Colonic mucosa (tissue), 4 donors: ENCODE data around the gene TAF4. TPM values are rescaled to one million over a fixed set of nuclear protein-coding genes. Genes with fewer than 3 reads are reported as not detected.

Source experiments
- DNase-seq: peaks from one replicate; pipeline ENCODE4 v3.0.0-alpha.2; 2020
- H3K27ac ChIP-seq: fragments of 200-600 bp; one replicate; pipeline ENCODE4 v1.8.0; 2021
- H3K27me3 ChIP-seq: fragments of 200-600 bp; one replicate; pipeline ENCODE4 v1.8.0; 2021
- H3K36me3 ChIP-seq: fragments of 200-600 bp; one replicate; pipeline ENCODE4 v1.8.0; 2021
- H3K4me1 ChIP-seq: fragments of 200-600 bp; one replicate; pipeline ENCODE4 v1.8.0; 2021; ENCODE audit warnings: mild to moderate bottlenecking
- H3K4me3 ChIP-seq: fragments of 200-600 bp; one replicate; pipeline ENCODE4 v1.8.0; 2021
- H3K9ac ChIP-seq, 2 donors: one replicate each; pipeline ENCODE4 v1.7.0; 2013; ENCODE audit warnings: control low read depth in 2 of 2, low read depth in 2 of 2, low read length in 2 of 2
- H3K9me3 ChIP-seq: fragments of 200-600 bp; one replicate; pipeline ENCODE4 v1.8.0; 2021
- intact Hi-C: fragments of 100-400 bp; cut with DNase I; formaldehyde crosslinking; loops from one replicate; pipeline ENCODE4 v1.14.1; 2022
- total RNA-seq, 2 donors: library from RNA; stranded (reverse); fragmentation: NEBNext Ultra II Directional in 1 of 2; extraction: Animal tissue kit (Norgen Biotek cat#: 25700) in 1 of 2; gene quantifications; one replicate each; pipeline ENCODE4 v1.2.1, GENCODE V29; 2021
- TF ChIP-seq, protein P1 (sequence below): fragments of 200-600 bp; IDR thresholded peaks from one replicate; pipeline ENCODE4 v1.8.0; 2022; ENCODE audit warnings: antibody characterized with exemption, mild to moderate bottlenecking
- donor health status: healthy.
- donor health status: DM: no; HTN: no; CAD: no.
- donor health status: DM: no; HTN: no; CAD: no.

Gene TAF4
- total RNA-seq, 2 donors from 2014 or later = 17.4 to 27.3 TPM

- TF ChIP-seq, protein P1, sequence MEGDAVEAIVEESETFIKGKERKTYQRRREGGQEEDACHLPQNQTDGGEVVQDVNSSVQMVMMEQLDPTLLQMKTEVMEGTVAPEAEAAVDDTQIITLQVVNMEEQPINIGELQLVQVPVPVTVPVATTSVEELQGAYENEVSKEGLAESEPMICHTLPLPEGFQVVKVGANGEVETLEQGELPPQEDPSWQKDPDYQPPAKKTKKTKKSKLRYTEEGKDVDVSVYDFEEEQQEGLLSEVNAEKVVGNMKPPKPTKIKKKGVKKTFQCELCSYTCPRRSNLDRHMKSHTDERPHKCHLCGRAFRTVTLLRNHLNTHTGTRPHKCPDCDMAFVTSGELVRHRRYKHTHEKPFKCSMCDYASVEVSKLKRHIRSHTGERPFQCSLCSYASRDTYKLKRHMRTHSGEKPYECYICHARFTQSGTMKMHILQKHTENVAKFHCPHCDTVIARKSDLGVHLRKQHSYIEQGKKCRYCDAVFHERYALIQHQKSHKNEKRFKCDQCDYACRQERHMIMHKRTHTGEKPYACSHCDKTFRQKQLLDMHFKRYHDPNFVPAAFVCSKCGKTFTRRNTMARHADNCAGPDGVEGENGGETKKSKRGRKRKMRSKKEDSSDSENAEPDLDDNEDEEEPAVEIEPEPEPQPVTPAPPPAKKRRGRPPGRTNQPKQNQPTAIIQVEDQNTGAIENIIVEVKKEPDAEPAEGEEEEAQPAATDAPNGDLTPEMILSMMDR = no peak
- DNase-seq = no peak
- no peak overlapping the region for H3K4me3 ChIP-seq
- H3K27ac ChIP-seq = no peak overlapping the region
- peaks cover 15% of the 10 kb centered on the region for H3K4me1 ChIP-seq
- H3K27me3 ChIP-seq = no peaks in the 10 kb centered on the region
- H3K9ac ChIP-seq = no peak overlapping the region
- intact Hi-C loops = loop anchor here (5.0 kb wide), 1 partner anchor 75 kb away; no protein-coding TSS in a partner anchor
- no peaks in the 10 kb centered on the region for H3K36me3 ChIP-seq
- no peaks in the 10 kb centered on the region for H3K9me3 ChIP-seq
These were observed 3.7 kb downstream of the TAF4 start for GRCh38 chr20:62061851-62062423.

GRCh38 chr20:62060631-62061541, 4.8 kb downstream of the TAF4 start:
- Histone ChIP-seq H3K9me3 (no peaks in the 10 kb centered on the region), H3K36me3 (no peaks in the 10 kb centered on the region), H3K4me3 (no peak overlapping the region), H3K27me3 (no peaks in the 10 kb centered on the region), H3K9ac (no peak overlapping the region), H3K27ac (no peak overlapping the region), H3K4me1 (peaks cover 15% of the 10 kb centered on the region)
- no peak for DNase-seq
- intact Hi-C loops = loop anchor here (5.0 kb wide), 1 partner anchor 76 kb away; no protein-coding TSS in a partner anchor
- TF ChIP-seq, protein P1 = no peak

DNA sequence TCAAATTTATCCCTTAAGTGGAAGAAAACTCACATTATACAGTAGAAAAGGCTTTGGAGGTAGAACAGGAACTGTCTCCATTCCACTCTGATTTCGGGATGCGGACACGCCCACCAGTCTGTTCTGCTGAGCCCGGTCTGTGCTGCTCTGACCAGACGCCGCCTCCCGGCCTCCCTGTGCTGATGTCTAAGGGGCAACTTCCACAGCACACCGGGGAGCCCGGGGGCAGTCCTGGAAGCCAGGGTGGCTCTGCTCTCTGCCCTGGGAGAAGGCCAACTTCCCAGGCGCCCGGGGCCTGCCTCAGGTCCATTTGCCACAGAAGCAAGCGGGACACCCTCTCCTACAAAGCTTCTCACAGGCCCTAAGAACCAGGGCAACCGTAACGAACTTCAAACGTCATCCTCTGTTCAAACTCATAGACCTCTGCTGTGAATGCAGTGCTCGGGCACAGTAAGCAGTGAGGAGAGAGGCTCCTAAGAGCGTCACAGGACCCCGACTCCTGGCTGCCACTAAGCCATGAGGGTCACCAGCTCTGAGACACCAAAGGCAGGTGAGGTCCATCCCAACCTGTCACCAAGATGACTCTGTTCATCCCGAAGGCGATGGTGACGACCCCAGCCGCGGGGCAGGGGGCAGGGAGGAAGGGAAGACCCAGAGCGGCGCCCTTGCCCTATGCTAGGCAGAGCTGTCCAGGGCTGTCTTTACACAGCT, 5.6 kb downstream of the TAF4 start:
- Histone ChIP-seq H3K27me3 (no peaks in the 10 kb centered on the region), H3K9ac (no peak overlapping the region), H3K4me3 (no peak overlapping the region), H3K4me1 (peaks cover 15% of the 10 kb centered on the region), H3K27ac (no peak overlapping the region), H3K36me3 (no peaks in the 10 kb centered on the region), H3K9me3 (no peaks in the 10 kb centered on the region)
- DNase-seq = no peak
- intact Hi-C loops = loop anchor here (5.0 kb wide), 1 partner anchor 77 kb away; no protein-coding TSS in a partner anchor
- TF ChIP-seq, protein P1 = no peak

GRCh38 chr20:62059401-62059800, 6.3 kb downstream of the TAF4 start:
- no peak overlapping the region for H3K27ac ChIP-seq
- peaks cover 15% of the 10 kb centered on the region for H3K4me1 ChIP-seq
- TF ChIP-seq, protein P1 = no peak
- no peak overlapping the region for H3K9ac ChIP-seq
- H3K9me3 ChIP-seq = no peaks in the 10 kb centered on the region
- H3K4me3 ChIP-seq = no peak overlapping the region
- no peaks in the 10 kb centered on the region for H3K36me3 ChIP-seq
- intact Hi-C loops = no loop called here
- DNase-seq = no peak
- no peaks in the 10 kb centered on the region for H3K27me3 ChIP-seq

- DNase-seq = no peak
- Histone ChIP-seq H3K4me3 (no peak overlapping the region), H3K9me3 (no peaks in the 10 kb centered on the region), H3K27me3 (no peaks in the 10 kb centered on the region), H3K27ac (no peak overlapping the region), H3K4me1 (peaks cover 12% of the 10 kb centered on the region), H3K36me3 (no peaks in the 10 kb centered on the region), H3K9ac (no peak overlapping the region)
- intact Hi-C loops = no loop called here
- TF ChIP-seq, protein P1 = no peak
These were observed 6.7 kb downstream of the TAF4 start for GRCh38 chr20:62058941-62059340.
